Neural progenitor cell (in vitro differentiated cells): ENCODE data around the gene PCDHA7. TPM values are rescaled to one million over a fixed set of nuclear protein-coding genes. Genes with fewer than 3 reads are reported as not detected.
"Not testable (repeated sequence)": the region's sequence is repeated elsewhere in the genome, so short reads cannot be mapped to it uniquely, and the experiment has no call there.

Source experiments
- DNase-seq: peaks from one replicate; pipeline ENCODE4 v3.0.0-alpha.2; 2016; ENCODE audit warnings: low spot score
- H2AFZ ChIP-seq: fragments of 200-600 bp; sonication (generic); replicated peaks from 2 replicates; pipeline ENCODE4 v1.6.1; 2016; ENCODE audit warnings: antibody characterized with exemption
- H3F3A ChIP-seq: fragments of 200-600 bp; sonication (generic); 2 replicates; pipeline ENCODE4 v1.6.1; 2016; ENCODE audit warnings: antibody characterized with exemption, low read depth
- H3K27ac ChIP-seq: fragments of 200-600 bp; sonication (generic); 2 replicates; pipeline ENCODE4 v1.5.1; 2016; ENCODE audit warnings: mild to moderate bottlenecking
- H3K27me3 ChIP-seq: fragments of 200-600 bp; sonication (generic); 2 replicates; pipeline ENCODE4 v1.6.1; 2016; ENCODE audit warnings: mild to moderate bottlenecking, moderate library complexity
- H3K36me3 ChIP-seq: fragments of 200-600 bp; sonication (generic); 2 replicates; pipeline ENCODE4 v1.5.1; 2016
- H3K4me1 ChIP-seq: fragments of 200-600 bp; sonication (generic); 2 replicates; pipeline ENCODE4 v1.6.1; 2016; ENCODE audit warnings: mixed run types
- H3K4me2 ChIP-seq: fragments of 200-600 bp; sonication (generic); 2 replicates; pipeline ENCODE4 v1.6.1; 2016
- H3K4me3 ChIP-seq: fragments of 200-600 bp; sonication (generic); 2 replicates; pipeline ENCODE4 v1.5.1; 2016
- H3K79me2 ChIP-seq: fragments of 200-600 bp; sonication (generic); 2 replicates; pipeline ENCODE4 v1.6.1; 2016; ENCODE audit warnings: low read depth
- H3K9ac ChIP-seq: fragments of 200-600 bp; sonication (generic); 2 replicates; pipeline ENCODE4 v1.6.1; 2016
- H3K9me3 ChIP-seq: fragments of 200-600 bp; sonication (generic); 2 replicates; pipeline ENCODE4 v1.5.1; 2016; ENCODE audit warnings: low read depth
- H4K20me1 ChIP-seq: fragments of 200-600 bp; sonication (generic); 2 replicates; pipeline ENCODE4 v1.6.1; 2016; ENCODE audit warnings: low read depth
- H3K27ac Mint-ChIP-seq: 3 replicates; pipeline ENCODE4 v1.8.0; 2021; ENCODE audit warnings: mixed read lengths
- H3K27me3 Mint-ChIP-seq: 2 replicates; pipeline ENCODE4 v1.8.0; 2022; ENCODE audit warnings: low read depth, mild to moderate bottlenecking, inconsistent platforms, moderate library complexity, mixed read lengths; ENCODE audit not compliant: insufficient read depth
- H3K36me3 Mint-ChIP-seq: 3 replicates; pipeline ENCODE4 v1.8.0; 2021; ENCODE audit warnings: mixed read lengths
- H3K4me1 Mint-ChIP-seq: 3 replicates; pipeline ENCODE4 v1.8.0; 2021; ENCODE audit warnings: mixed read lengths
- H3K4me3 Mint-ChIP-seq: 3 replicates; pipeline ENCODE4 v1.8.0; 2021; ENCODE audit warnings: mild to moderate bottlenecking, moderate library complexity, mixed read lengths
- H3K9me3 Mint-ChIP-seq: 3 replicates; pipeline ENCODE4 v1.8.0; 2020; ENCODE audit warnings: mixed read lengths
- EZH2 ChIP-seq: fragments of 200-600 bp; sonication (generic); IDR thresholded peaks from 2 replicates; pipeline ENCODE4 v1.6.1; 2017; ENCODE audit warnings: antibody characterized with exemption, mild to moderate bottlenecking, moderate library complexity
- EZH2phosphoT487 ChIP-seq: fragments of 200-600 bp; sonication (generic); IDR thresholded peaks from 2 replicates; pipeline ENCODE4 v1.6.1; 2017; ENCODE audit warnings: antibody characterized with exemption
- total RNA-seq: library from RNA; depleted of rRNA; stranded (reverse); fragments of >200 nt; gene quantifications from 2 replicates; pipeline ENCODE4 v1.2.3, GENCODE V29; 2015; ENCODE audit warnings: low replicate concordance
- TF ChIP-seq, protein P1 (sequence below): fragments of 200-600 bp; sonication (generic); IDR thresholded peaks from 2 replicates; pipeline ENCODE4 v1.5.1; 2017; ENCODE audit warnings: antibody characterized with exemption, mild to moderate bottlenecking

Gene PCDHA7
- total RNA-seq, 1 donor from 2014 or later: 0.36 TPM

DNA sequence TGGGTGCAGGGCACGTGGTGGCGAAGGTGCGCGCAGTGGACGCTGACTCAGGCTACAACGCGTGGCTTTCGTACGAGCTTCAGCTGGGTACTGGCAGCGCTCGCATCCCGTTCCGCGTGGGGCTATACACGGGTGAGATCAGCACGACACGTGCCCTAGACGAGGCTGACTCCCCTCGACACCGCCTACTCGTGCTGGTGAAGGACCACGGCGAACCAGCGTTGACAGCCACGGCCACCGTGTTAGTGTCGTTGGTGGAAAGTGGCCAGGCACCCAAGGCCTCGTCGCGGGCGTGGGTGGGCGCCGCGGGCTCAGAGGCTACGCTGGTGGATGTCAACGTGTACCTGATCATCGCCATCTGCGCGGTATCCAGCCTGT is 37.4 kb upstream of the PCDHA7 start:
- no peak for DNase-seq
- peaks cover 13% of the 10 kb centered on the region for H3K36me3 ChIP-seq

DNA sequence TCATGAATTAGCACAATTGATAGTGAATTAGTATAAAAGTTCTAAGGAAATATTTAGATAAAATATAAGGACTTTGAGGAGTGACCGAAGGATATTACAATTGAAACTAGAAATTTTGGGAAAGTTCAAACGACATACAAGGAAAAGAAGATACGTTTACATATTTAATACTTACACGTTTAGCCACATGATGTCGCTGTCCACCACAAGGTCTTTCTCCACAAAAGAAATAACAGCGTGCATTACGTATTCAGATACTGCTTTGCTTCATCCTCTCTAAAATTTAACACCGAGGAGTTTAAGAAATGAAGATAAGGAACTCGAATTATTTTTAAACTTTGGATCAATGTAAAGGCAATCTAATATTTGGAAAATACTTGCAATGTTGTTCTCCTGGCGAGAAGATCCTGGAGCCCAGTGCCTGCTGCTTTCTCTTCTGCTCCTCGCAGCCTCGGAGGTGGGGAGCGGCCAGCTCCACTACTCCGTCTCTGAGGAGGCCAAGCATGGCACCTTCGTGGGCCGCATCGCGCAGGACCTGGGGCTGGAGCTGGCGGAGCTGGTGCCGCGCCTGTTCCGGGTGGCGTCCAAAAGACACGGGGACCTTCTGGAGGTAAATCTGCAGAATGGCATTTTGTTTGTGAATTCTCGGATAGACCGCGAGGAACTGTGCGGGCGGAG is 33.1 kb upstream of the PCDHA7 start, which contains the start of gene PCDHA3:
PCDHA3 (plus strand) TSS at position 242 of the 678 bp plus-strand sequence.
- peaks cover 9% of the 10 kb centered on the region for H3K9me3 ChIP-seq
- H3K27ac Mint-ChIP-seq: no peak within 1 kb of the TSS
- no peak within 1 kb of the TSS for H3K27ac ChIP-seq

More for the DNA sequence above, 37.4 kb upstream of the PCDHA7 start:
- H3K4me2 ChIP-seq: no peak overlapping the region
- peaks cover 44% of the 10 kb centered on the region for H3K9me3 Mint-ChIP-seq
- H3K27me3 Mint-ChIP-seq: no peaks in the 10 kb centered on the region
- H3K4me3 ChIP-seq: no peak overlapping the region
- H3K4me1 Mint-ChIP-seq: no peaks in the 10 kb centered on the region
- H4K20me1 ChIP-seq: no peaks in the 10 kb centered on the region
- H3F3A ChIP-seq: no peaks in the 10 kb centered on the region
- no peaks in the 10 kb centered on the region for H3K4me1 ChIP-seq
- no peaks in the 10 kb centered on the region for H3K27me3 ChIP-seq
- no peak overlapping the region for H3K27ac ChIP-seq
- H3K4me3 Mint-ChIP-seq: no peak overlapping the region
- no peaks in the 10 kb centered on the region for H3K79me2 ChIP-seq
- no peak overlapping the region for H3K27ac Mint-ChIP-seq
- TF ChIP-seq, protein P1, sequence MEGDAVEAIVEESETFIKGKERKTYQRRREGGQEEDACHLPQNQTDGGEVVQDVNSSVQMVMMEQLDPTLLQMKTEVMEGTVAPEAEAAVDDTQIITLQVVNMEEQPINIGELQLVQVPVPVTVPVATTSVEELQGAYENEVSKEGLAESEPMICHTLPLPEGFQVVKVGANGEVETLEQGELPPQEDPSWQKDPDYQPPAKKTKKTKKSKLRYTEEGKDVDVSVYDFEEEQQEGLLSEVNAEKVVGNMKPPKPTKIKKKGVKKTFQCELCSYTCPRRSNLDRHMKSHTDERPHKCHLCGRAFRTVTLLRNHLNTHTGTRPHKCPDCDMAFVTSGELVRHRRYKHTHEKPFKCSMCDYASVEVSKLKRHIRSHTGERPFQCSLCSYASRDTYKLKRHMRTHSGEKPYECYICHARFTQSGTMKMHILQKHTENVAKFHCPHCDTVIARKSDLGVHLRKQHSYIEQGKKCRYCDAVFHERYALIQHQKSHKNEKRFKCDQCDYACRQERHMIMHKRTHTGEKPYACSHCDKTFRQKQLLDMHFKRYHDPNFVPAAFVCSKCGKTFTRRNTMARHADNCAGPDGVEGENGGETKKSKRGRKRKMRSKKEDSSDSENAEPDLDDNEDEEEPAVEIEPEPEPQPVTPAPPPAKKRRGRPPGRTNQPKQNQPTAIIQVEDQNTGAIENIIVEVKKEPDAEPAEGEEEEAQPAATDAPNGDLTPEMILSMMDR: no peak
- no peak for TF ChIP-seq EZH2
- TF ChIP-seq EZH2phosphoT487: no peak
- H3K9ac ChIP-seq: no peak overlapping the region
- H3K36me3 Mint-ChIP-seq: peaks cover 22% of the 10 kb centered on the region
- H3K9me3 ChIP-seq: peaks cover 14% of the 10 kb centered on the region
- H2AFZ ChIP-seq: no peak overlapping the region

DNA sequence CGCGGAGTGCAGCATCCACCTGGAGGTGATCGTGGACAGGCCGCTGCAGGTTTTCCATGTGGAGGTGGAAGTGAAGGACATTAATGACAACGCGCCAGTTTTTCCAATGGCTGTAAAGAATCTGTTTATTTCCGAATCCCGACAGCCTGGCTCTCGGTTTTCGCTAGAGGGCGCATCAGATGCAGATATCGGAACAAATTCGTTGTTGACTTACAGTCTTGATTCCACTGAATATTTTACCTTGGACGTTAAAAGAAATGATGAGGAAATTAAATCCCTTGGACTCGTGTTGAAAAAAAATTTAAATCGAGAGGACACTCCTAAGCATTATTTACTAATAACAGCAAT is 32.6 kb upstream of the PCDHA7 start:
- H3F3A ChIP-seq: no peaks in the 10 kb centered on the region
- no peak overlapping the region for H3K4me3 ChIP-seq
- H3K27me3 ChIP-seq: no peaks in the 10 kb centered on the region
- H3K27ac ChIP-seq: no peak overlapping the region
- peaks cover 9% of the 10 kb centered on the region for H3K9me3 ChIP-seq
- H3K4me2 ChIP-seq: no peak overlapping the region
- H3K79me2 ChIP-seq: no peaks in the 10 kb centered on the region
- H3K9me3 Mint-ChIP-seq: peaks cover 40% of the 10 kb centered on the region
- H3K9ac ChIP-seq: no peak overlapping the region
- no peak overlapping the region for H3K4me3 Mint-ChIP-seq
- no peak overlapping the region for H2AFZ ChIP-seq
- no peaks in the 10 kb centered on the region for H4K20me1 ChIP-seq
- H3K4me1 ChIP-seq: no peaks in the 10 kb centered on the region
- DNase-seq: no peak
- H3K4me1 Mint-ChIP-seq: peaks cover 3% of the 10 kb centered on the region
- H3K36me3 Mint-ChIP-seq: peaks cover 25% of the 10 kb centered on the region
- no peak overlapping the region for H3K27ac Mint-ChIP-seq
- TF ChIP-seq EZH2phosphoT487 (no peak), EZH2 (no peak)
- TF ChIP-seq, protein P1: no peak
- peaks cover 2% of the 10 kb centered on the region for H3K27me3 Mint-ChIP-seq
- H3K36me3 ChIP-seq: peaks cover 13% of the 10 kb centered on the region

More for the DNA sequence above, 33.1 kb upstream of the PCDHA7 start, which contains the start of gene PCDHA3:
- Histone ChIP-seq H3K9ac (no peak within 1 kb of the TSS), H3F3A (no peaks in the 10 kb centered on the region), H4K20me1 (no peaks in the 10 kb centered on the region), H3K79me2 (no peaks in the 10 kb centered on the region), H3K4me3 (no peak within 1 kb of the TSS), H3K27me3 (no peaks in the 10 kb centered on the region), H3K36me3 (peaks cover 13% of the 10 kb centered on the region), H2AFZ (no peak within 1 kb of the TSS), H3K4me1 (no peaks in the 10 kb centered on the region), H3K4me2 (no peak within 1 kb of the TSS)
- peaks cover 2% of the 10 kb centered on the region for H3K27me3 Mint-ChIP-seq
- no peak for DNase-seq
- no peak within 1 kb of the TSS for H3K4me3 Mint-ChIP-seq
- peaks cover 25% of the 10 kb centered on the region for H3K36me3 Mint-ChIP-seq
- H3K9me3 Mint-ChIP-seq: peaks cover 41% of the 10 kb centered on the region
- TF ChIP-seq, protein P1: peak; percentile 4
- no peak for TF ChIP-seq EZH2
- peaks cover 1% of the 10 kb centered on the region for H3K4me1 Mint-ChIP-seq

DNA sequence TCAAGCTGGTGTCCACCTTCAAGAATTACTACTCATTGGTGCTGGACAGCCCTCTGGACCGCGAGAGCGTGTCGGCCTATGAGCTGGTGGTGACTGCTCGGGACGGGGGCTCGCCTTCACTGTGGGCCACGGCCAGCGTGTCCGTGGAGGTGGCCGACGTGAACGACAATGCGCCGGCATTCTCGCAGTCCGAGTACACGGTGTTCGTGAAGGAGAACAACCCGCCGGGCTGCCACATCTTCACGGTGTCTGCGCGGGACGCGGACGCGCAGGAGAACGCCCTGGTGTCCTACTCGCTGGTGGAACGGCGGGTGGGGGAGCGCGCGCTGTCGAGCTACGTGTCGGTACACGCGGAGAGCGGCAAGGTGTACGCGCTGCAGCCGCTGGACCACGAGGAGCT is 31.7 kb upstream of the PCDHA7 start:
- not testable (repeated sequence) for H2AFZ ChIP-seq, DNase-seq, H3K4me3 ChIP-seq, H3K27me3 ChIP-seq, H3K9ac ChIP-seq, H3K27ac ChIP-seq, H3F3A ChIP-seq, H3K4me3 Mint-ChIP-seq, H3K4me2 ChIP-seq, H3K4me1 ChIP-seq, H3K27ac Mint-ChIP-seq, H3K9me3 ChIP-seq, H3K27me3 Mint-ChIP-seq, H3K4me1 Mint-ChIP-seq, H4K20me1 ChIP-seq, H3K79me2 ChIP-seq
- Mint-ChIP-seq H3K36me3 (peaks cover 22% of the 10 kb centered on the region), H3K9me3 (peaks cover 37% of the 10 kb centered on the region)
- H3K36me3 ChIP-seq: peaks cover 13% of the 10 kb centered on the region
